Hematopoietic multipotent progenitor cell treated with erythropoietin and hydrocortisone succinate and interleukin-3 and kit ligand, for 8 days (in vitro differentiated cells): ENCODE results near the gene TFF2.

Source experiments
- DNase-seq: peaks from one replicate; pipeline ENCODE4 v3.0.0-alpha.2; 2015

The TFF2 gene

DNA sequence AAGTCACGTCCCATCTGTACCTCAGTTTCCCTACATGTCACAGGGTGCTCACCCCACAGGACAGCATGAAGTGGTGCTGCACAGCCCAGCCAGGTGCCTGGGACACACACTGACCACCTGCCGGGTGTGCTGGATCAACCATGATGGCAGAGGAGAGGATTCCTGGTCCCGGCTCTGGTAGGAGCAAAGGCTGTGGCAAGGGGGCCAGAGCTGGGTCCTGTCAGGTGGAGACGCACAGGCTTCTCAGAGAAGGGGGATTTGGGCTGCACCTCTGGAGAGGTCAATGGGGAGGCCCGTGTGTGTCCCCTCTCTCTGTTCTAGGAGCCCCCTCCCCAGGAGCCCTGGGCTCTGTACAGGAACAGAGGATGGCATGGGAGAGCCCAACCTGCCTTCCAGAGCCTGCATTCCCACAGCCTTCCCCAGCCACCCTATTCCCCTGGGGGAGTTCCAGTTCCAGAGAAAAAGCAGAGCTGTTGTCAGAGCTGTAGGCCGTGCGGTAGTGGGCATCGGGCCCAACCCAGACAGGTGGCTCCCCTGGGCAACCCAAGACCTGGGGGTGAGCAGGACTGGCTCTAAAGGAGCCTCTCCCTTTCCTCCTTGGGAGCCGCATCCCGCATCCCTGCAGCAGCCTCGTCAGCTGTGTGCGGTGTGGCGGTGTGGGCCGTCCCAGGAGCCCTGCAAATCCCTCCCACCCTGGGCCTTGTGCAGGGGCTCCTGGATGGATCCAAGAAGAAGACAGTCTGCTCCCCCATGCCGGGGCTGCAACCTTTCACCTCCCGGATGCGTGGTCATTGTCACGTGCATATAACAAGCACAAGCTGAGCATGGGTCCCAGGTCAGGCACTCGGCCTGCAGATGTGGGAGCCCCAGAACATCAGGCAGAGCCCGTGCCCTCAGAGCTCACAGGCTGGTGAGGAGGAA is 32.7 kb downstream of the TFF2 start:
- DNase-seq: no peak

DNA sequence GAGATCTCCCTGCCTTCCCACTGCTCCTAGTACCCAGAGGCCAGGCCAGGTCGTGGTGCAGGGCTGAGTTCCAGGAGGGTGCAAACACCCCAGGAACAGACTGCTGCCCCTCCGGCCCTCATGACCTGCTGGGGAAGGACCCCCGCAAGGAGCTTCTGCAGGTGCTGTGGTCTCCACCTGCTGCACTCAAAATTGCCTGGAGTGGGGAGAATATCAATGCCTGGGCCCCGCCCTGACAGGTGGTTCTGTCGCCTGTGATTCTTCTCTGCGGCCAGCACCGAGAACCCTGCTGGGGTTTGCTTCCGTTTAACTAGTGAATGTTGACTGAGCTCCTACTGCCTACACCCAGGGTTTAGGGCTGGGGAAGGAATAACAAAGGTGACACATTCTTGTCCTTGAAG is 33.5 kb downstream of the TFF2 start:
- DNase-seq: no peak

DNA sequence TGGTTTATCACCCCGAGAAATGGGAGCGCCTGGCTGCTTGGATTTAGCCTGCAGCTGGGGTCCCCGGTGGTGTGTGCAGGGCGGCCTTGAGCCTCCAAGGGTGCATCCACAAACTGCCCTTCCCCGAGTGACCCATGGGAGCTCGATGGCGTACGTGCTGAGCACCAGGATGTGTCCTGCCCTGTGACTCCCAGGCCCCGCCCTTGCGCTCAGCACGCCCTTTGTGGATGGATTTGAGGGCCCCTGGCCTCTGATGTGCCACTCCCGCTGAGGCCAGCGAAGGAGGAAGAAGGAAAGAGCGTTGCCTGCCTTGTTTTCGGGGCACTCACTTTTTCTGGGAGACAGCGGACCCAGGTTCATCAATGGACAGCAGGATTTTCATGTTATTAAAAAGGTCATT is 33.9 kb downstream of the TFF2 start:
- no peak for DNase-seq

DNA sequence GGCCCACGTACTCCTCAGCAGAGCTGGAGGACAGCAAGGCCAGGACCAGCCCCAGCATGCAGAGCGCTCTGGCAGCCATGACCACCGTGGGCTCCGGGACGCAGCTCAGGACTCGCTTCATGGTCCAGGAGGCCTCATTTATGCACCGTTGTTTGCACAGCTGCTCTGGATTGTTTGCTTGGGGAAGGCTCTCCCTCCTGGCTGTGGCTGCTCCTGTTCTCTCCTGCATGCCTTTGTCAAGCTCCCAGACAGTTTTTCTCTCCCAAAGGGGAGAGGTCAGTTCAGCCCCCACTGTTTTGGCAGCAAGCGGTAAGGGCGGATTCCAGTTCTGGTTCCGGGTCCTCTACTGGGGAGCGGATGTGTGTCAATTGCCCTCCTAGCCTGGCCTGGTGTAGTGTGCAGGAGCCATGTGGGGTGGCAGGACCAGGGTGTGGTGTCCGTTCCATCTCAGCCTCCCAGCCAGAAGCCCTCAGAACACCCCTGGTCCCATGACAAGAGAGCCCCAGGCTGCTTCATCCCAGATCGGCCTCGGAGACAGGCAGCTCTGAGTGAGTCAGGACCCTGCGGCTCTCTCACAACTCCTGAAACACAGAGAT is 35.4 kb downstream of the TFF2 start, which contains the start of gene TFF3:
Gene TFF3, minus strand, starts transcription at position 114 of the 596 bp plus-strand sequence. Its CDS starts 35 bp downstream, at position 79.
- no peak for DNase-seq

DNA sequence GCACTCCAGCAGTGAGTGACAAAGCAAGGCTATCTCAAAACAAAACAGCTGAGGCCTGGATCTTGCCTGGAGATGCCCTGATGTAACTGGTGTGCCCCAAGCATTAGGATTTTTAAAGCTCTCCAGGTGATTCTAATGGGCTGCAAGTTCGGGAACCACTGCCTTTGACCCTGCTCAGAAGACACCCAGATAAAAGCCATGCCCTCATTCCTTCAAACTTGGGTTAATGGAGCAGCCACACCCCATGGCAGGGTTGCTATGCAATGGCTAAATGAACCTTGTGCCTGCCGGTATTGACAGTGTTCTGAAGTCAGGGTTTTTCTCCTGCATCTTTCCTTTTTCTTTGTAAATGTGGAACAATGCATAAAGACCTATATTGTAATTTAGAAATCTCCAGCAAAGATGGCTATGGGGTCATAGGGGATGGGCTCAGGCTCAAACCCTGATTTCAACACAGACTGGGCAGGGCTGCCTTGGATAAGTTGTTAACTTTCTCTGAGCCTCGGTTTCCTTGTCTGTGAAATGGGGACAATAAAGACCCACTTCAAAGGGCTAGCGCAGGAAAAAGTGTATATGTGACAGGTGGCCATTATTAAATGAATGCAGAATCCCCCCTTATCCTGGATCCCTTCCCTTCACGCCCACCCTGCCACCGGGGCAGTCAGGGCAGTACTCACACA is 36.0 kb downstream of the TFF2 start:
- no peak for DNase-seq

DNA sequence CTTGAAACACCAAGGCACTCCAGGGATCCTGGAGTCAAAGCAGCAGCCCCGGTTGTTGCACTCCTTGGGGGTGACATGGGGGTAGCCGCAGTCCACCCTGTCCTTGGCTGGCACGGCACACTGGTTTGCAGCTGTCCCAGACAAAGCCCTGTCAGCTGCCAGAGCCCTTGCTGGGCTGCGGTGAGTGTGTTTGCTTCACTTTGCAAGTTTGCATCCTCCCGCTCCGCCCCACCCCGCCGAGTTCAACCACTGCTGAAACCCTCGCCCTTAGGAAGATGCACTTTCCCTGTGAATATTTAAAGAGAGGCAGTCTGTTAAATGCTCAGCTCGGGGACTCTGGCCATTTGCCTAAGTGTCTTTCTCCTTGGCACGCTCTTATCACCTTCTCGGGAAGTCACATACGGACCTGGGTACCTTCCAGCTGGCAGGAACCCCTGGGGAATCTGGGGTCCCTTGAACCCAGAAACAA is 37.3 kb downstream of the TFF2 start:
- no peak for DNase-seq

DNA sequence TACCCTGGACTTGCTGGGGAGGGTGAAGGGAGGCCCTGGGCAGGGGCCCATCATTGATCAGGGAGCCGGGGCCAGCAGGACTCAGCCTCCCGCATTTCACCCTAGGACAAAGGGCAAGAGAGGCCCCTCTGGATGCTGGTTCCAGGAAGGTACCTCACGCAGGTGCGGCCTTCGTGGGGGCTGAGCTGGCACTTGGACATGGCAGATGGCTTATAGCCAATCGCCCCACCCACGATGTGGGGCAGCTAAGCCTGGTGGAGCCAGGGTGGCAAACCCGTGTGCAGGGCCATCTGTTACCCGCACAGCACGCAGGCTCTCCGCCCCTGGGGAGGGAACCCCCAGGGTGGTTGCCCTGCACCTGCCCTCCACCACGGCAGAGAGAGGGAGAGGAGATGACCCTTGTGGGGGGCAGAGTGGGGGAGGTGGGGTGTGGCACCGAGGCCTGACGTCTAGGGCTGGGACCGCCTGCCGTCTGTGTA is 38.1 kb downstream of the TFF2 start:
- no peak for DNase-seq

DNA sequence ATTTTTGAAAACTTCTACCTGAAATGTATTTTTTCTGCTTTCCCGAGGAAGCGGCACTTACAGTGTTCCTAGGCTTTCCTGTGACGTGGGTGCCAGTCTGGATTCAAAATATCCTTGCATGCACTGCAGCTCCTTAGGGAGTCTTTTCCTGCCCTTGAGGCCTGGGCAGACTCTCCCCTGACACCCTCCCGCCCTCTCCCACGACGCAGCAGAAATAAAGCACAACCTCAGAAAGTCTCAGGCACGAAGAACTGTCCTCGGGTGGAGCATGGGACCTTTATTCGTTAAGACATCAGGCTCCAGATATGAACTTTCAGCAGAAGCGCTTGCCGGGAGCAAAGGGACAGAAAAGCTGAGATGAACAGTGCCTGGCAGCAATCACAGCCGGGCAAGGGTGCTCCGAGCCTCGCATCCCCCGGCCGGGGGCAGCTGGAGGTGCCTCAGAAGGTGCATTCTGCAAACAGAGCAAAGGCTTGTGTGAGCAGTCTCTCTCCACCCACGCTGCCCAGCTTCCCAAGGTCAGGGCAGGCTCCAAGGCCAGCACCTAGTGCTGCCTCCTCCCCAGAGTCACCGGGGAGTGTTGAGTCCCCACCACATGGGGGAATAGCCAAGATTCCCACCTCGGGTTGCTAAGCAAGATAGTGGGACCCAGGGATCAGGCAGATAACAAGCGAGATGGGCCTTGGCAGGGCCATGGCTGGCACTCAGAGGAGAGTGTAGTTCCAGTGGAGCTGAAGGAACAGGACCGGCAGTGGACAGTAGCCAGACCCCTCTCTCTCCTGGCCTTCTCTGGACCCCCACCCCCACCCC is 38.8 kb downstream of the TFF2 start:
- DNase-seq: no peak

DNA sequence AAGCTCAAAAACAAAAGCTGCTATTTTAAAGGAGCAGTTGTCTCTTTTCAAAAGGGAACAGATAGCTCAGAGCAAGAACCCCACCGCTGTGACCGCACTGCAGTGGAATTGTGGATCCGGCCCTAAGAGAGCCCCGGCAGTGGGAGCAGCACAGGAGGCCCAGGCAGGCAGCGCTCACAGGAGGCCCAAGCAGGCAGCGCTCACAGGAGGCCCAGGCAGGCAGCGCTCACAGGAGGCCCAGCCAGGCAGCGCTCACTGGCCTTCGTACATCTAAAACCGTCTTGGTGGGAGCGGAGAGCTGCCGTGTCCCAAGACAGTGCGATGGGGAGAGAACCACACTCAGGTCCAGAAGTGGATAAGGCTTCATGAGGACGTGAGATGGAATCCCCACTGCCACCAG is 39.6 kb downstream of the TFF2 start:
- no peak for DNase-seq

DNA sequence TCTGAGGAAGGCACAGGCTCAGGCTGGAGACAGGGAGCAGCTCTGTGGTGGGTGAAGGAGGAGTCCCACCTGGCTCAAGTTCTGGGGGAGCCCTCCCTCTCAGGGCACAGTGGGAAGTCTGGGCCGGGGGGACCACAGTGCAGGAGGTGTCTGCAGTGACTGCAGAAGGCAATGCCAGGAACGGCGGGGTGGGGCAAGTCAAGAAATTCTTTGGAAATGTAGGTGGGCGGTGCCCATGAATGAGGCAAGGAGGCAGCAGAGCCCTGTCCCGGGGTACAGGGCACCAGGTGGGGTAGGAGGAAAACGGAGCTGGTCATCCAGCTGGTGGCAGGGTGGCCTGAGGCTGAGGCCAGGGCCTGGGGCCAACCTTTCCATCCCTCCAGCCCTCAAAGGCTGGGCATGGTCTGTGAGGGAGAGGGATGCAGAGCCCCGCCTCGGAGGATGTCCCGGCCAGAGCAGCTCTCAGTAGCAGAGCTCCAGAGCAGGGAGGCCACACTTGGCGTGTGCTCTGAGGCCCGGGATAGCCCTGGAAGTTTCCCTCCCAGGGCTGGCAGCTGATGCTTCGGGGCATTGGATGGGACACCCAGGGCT is 40.3 kb downstream of the TFF2 start:
- DNase-seq: no peak

DNA sequence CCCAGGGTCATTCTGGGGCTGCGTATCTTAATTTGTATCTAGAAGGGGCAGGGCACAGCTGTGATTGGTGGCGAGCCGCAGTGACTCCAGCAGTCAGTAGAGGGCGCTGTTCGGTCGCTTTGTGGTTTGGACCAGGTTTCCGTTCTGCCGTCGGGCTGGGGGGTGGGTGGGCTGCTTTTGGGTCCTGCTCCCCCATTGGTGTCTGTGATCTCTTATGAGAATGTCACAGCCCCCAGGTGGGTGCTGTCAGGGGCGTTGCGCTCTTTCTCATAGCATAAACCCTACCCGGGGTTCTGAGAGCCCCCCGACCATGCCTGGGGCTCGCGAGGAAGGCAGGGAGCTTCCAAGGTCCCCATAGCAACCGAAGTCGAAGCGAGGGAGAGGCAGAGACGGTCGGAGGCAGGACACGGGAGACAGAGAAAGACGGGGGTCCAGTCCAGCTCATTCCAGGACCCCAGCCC is 41.0 kb downstream of the TFF2 start:
- peak; percentile 46 for DNase-seq

DNA sequence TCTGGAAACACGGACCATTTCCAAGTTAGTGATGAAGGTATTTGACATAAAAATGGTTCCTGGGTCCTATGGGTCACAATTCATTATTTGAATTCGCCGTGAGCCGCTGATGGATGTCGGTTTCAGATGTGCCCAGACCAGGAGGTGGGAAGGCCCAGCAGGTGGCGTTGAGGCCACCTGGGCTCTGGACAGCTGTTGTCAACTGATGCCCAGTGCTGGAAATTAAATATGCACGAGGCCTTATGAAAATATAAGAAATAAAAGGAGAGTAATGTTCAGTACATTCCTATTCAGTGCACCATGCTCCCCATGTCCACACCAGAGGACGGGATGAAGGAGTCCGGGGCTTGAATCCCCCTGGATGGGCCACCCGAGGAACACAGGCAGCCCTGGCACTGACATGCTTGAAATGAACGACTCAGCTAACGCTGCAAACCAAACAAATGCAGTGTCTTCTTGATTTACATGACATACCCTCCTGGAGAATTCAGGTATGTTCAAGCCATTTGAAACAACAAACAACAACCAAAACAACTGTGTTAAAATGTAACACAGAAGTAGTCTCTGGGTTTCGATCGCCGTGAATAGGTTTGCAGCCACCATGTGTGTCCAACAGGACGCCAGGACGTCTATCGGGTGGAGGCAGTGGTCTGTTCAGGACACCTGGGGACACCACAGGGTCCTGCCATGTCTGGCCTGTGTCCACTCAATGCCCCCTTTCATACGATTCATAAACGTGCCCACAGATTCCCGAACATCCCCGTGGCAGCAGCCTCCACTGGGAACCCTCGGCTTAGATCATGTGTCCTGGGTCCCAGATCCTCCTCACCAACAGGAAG is 41.7 kb downstream of the TFF2 start:
- no peak for DNase-seq

DNA sequence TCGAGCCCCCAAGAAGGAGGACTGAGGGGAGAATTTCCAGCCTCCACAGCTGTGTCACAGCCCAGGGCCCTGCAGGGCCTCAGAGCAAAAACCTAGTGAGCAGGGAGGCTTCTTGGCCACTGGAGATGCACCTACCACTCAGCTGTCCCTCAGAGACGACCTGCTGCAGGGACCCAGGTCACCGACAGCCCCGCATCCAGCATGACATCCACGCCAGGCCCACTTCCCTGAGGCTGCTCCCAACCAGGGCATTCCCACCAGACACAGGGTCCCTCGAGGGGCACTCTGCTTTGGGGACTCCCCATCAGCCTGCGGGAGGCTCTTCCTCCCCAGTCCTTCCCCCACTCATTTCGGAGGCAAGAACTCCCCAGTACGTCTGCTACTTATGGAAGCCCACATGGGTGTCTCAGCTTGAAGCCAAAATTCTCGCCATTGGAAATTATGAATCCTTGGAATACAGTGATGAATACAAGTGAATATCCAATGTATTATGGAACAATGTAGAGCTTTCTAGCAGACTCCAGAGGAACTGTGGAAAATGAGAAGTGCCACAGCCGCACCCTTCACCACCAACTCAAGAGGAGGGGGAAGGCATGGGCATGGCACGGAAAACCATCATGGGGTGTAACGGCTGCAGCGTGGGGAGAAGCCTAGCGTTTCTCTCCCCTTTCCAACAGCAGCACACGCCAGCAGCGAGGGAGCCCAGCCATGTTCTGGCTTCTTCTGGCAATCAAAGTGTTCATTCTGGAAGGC is 42.5 kb downstream of the TFF2 start:
- no peak for DNase-seq

DNA sequence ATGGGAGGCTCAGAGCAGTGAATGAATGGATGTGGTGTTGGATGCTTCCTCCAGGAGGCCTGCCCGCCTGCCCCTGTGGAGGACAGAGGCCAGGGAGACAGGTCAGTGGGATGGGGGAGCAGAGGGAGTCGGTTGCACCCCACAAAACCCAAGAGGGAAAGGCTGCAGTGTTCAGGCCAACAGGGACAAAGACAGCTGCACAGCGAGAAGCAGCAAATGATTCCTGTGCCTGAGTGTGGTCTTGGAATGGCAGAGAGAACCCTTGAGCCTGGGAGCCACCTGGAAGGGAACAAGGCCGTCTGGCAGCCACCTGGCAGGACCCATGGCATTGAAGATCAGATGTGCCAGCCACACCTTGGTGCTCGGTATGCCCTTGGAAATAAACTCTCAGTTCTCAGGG is 43.7 kb downstream of the TFF2 start:
- no peak for DNase-seq

DNA sequence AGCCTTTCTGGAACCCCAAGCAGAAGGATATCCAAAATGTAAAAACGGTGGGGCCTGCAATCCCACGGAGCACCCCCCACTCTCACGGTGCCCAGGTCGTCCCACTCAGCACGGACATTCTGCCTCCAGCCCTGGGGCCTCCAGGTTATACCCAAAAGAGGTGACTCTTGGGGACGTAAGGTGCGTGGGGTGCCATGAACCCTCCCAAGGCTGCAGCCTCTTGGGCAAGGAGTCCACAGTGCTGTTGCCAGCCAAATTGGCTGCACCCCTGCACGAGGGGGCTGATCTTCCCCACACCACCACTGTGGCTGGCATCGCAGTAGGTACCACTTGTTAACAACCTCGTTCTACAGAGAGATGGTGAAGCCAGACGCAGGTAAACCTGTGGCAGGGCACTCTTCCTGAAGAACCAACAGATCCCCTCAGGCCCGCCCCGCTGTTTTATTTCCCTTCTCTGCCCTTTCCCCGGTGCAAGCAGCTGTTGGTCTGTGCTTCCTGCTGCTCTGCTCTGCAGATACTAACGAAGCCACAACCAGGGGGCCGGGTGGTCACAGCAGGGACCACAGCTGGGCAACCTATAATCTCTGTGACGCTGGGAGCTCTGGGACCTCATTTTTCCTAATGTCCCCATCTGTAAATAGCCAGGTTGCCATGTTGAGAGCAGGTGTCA is 44.3 kb downstream of the TFF2 start:
- DNase-seq: no peak

DNA sequence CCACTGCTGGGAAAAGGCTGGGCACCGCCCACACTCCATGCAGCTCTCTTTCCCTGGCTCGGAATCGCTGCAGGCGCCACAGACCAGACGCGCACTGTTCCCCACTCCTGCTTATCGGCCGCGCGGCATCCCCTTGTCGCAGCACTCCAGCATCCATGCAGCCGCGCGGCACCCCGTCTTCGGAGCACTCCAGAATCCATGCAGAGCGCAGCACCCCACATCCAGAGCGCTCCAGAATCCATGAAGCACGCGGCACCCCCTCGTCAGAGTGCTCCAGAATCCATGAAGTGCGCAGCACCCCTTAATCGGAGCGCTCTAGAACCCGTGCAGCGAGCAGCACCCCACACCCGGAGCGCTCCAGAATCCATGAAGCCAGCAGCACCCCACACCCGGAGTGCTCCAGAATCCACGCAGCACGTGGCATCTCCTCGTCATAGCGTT is 45.1 kb downstream of the TFF2 start:
- no peak for DNase-seq

DNA sequence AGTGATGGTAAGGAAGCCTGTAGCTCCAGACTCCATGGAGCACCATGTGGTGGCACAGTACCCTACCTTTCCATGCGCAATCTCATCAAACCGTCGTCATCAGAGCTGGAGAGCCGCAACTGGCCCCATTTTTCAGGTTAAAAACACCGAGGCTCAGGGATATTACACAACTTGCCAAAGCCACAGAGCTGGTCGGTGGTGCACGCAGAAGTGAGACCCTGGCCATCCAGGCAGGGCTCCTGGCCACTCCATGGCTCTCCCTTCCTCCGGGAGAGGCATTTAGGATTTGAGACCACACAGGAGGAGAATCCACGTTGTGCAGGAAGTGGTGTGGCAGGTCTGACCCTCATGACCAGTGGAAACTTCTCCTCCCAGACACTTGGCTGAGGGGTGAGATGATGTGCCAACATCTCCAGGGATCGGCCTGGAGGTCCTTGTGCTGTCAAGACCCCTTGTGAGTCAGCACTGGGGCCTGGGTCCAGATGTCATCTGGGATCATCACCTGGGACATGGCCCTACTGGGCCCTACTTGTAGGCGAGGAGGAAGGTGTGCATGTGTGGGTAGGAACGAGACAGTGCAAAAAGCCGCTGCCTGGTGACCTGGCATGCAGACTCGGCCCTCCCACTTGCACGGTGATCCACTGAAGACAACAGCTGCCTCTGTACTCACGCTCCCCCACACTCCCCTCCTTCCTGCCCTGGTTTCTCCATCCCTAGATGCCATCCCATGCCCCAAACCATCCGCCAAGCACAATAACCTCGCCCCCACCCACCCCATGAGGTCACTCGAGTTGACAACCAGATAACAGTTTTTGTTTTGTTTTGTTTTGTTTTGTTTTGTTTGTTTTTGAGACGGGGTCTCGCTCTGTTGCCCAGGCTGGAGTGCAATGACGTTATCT is 46.0 kb downstream of the TFF2 start:
- no peak for DNase-seq

DNA sequence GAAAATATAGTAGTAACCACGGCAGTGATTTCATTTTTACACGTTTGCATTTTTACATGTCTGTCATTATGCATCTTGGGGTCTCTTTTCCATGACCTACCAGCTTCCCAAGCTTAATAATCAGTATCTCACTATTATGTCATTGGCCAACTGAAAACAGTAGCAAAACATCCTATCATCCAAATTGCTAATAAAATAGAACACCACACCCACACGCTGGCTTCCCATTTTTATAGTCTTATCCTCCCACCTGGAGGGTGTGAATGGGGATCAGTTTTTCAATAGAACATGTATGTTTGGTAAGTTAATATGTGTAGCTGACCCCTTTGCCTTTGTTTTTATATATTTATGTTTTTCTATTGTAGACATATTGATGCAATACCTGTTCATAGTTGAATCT is 47.4 kb downstream of the TFF2 start:
- DNase-seq: no peak

DNA sequence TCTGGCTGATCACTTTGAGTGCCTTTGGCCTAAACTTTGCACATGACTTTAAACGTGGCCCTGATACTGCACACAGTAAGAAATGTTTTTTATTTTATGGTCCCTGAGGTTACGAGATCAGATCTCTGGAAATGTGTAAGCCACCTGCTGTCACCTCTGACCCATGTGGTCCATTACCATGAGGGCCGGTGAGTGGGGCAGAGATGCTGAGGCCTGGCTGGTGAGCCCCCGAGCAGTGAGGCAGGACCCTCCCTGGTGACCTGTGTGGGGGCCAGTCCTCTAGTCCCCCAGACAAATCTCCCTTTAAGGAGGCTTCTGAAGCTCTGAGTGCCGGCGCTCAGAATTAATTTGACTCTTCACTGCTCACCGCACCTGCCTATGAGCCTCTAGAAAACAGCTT is 48.0 kb downstream of the TFF2 start:
- DNase-seq: no peak
